HepG2 (cell line): Measurements from ENCODE around the gene GLDN.

ENCODE experiments used
- KLF16 ChIP-seq, 2 experiments: sonication (generic) in 1 of 2; formaldehyde crosslinking in 1 of 2; IDR thresholded peaks; 2 replicates each; pipeline versions ENCODE4 v1.6.1 to v1.8.0; 2016 to 2023; ENCODE audit warnings: missing genetic modification reagents in 2 of 2, missing compliant biosample characterization in 1 of 2
- MAZ ChIP-seq, 2 experiments: sonication (generic) in 1 of 2; formaldehyde crosslinking in 1 of 2; IDR thresholded peaks; 2 replicates each; pipeline versions ENCODE4 v1.5.0 to v1.6.1; 2012 to 2020; ENCODE audit warnings: low read depth in 2 of 2, mild to moderate bottlenecking in 2 of 2, borderline replicate concordance in 1 of 2, improper control_type of control experiment in 1 of 2, low read length in 1 of 2, missing genetic modification reagents in 1 of 2, moderate library complexity in 1 of 2
- POGZ ChIP-seq: sonication (generic); formaldehyde crosslinking; IDR thresholded peaks from 2 replicates; pipeline ENCODE4 v1.4.0; 2020; ENCODE audit warnings: mild to moderate bottlenecking, missing genetic modification reagents
- SMC3 ChIP-seq: IDR thresholded peaks from 2 replicates; pipeline ENCODE4 v1.6.1; 2011; ENCODE audit warnings: low read length, improper control_type of control experiment
- ZBTB33 ChIP-seq: sonication (generic); formaldehyde crosslinking; IDR thresholded peaks from 2 replicates; pipeline ENCODE4 v1.4.0; 2020; ENCODE audit warnings: missing genetic modification reagents
- ZKSCAN5 ChIP-seq: sonication (generic); formaldehyde crosslinking; IDR thresholded peaks from 2 replicates; pipeline ENCODE4 v1.5.1; 2020; ENCODE audit warnings: mild to moderate bottlenecking, missing genetic modification reagents
- ZNF333 ChIP-seq: sonication (generic); formaldehyde crosslinking; IDR thresholded peaks from 2 replicates; pipeline ENCODE4 v1.4.0; 2020; ENCODE audit warnings: mild to moderate bottlenecking, missing genetic modification reagents, borderline replicate concordance

GRCh38 chr15:51320843-51321242, 20.6 kb upstream of the GLDN start:
- TF ChIP-seq POGZ (CRISPR knock-in tag) (no peak), ZBTB33 (CRISPR knock-in tag) (no peak), KLF16 (CRISPR knock-in tag; IDR thresholded peaks at IDR 0.05) (no peak), ZNF333 (no peak), ZKSCAN5 (no peak), MAZ (IDR thresholded peaks at IDR 0.05; ENCODE audit: borderline replicate concordance, low read depth, low read length) (no peak), MAZ (CRISPR knock-in tag; IDR thresholded peaks at IDR 0.05; ENCODE audit: low read depth) (no peak), SMC3 (no peak)
